HG02610 (cell line): Measurements from ENCODE around the gene GSTM2.

Experiments
- ATAC-seq: cut with Tn5 transposase; IDR thresholded peaks from one replicate; pipeline ENCODE4 v1.9.1; 2021; ENCODE audit warnings: mild to moderate bottlenecking, moderate library complexity; ENCODE audit not compliant: unreplicated experiment

Gene GSTM2

DNA sequence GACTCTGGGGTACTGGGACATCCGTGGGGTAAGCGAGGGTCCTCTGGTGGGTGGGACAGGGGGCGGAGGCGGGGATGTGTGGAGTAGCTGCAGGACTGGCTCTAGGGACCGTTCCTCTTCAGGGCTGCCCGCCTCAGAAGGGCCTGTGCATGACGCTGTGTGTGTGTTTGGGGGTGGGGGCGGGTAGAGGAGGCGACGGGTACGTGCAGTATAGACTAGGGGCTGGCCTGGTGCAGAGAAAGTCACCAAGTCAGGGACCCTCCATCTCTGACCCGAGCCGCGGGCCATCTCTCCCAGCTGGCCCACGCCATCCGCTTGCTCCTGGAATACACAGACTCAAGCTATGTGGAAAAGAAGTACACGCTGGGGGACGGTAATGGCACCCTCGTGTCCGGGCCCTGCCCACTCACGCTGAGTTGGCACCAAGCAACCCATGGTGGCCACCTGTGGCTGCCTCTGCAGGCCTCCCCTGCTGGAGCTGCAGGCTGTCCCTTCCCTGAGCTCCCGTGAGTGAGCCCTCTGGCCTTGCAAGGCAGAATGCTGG lies 44.5 kb downstream of the GSTM2 start:
- ATAC-seq, result no peak

DNA sequence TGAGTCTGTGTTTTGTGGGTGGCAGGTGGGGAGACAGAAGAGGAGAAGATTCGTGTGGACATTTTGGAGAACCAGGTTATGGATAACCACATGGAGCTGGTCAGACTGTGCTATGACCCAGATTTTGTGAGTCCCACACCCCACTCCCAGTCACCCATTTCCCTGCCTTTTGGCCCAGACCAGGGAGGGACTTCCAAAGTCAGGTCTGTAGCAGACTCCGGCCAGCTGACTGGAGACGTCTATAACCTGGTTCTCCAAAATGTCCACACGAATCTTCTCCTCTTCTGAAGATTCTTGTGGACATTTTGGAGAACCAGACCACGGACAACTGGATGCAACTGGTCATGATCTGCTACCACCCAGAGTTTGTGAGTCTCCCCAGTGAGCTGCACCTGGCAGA lies 45.8 kb downstream of the GSTM2 start:
- ATAC-seq, result no peak

DNA sequence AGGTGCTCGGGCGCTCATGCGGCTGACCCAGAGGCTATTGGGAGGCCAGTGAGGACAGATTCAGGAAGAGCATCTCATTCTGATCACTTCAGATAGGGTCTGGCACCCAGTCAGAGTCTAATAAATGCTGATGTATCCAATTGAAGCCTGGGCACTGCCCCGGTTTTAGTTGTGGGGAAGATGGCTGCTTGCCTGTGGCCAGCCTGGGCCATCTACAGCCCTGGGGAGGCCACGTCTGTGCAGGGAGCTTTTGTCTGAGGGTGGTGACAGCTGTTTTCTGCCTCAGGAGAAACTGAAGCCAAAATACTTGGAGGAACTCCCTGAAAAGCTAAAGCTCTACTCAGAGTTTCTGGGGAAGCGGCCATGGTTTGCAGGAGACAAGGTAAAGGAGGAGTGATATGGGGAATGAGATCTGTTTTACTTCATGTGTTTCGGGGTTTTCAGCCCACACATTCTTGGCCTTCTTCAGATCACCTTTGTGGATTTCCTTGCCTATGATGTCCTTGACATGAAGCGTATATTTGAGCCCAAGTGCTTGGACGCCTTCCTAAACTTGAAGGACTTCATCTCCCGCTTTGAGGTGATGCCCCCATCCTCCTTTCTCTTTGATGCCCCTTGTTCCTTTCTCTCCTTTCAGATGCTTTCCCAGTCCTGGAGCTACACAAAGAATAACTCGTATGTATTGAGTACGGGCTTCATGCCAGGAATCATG lies 47.0 kb downstream of the GSTM2 start:
- no peak for ATAC-seq

DNA sequence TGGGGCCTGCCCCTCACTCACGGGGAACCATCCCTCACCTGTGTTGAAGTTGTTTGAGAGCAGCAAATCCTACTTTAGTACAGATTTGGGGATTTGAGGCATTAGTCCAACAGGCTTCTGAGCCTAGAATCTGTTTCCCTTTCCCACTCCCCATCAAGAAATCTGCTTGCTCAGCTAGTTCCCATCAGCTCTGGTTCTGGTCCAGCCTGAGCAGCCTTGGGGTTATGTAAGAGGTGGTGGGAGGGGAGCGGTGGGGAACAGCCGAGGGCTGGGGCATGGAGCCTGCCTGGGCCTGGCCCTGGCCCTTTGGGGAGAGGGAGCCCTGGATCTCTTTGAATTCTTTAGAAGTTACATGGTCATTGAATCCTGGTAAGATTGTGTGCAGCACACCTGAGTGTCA lies 48.3 kb downstream of the GSTM2 start:
- no peak for ATAC-seq

DNA sequence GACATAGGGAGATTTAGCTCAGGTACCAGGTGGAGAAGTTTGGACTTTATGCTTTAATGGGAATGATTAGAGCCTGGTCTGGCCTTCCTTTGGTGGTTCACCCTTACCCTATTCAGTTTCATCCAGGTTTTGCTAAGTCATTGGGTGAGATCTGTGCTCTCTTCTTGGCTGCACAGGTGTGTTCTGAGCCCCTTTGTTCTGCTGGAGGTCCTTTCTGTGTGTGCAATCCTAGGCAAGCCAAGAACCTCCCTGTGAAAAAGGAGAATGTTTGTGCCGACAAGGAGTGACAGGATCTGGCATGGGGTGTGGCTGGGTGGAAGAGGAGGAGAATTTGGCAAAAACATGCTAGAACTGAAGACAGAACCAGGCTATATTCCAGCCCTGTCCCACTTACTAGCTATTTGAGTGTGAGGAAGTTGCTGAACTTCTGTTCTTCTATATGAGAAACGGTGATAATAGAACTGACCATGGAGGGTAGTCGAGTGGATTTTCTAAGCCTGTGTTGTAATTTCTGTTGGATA lies 48.8 kb downstream of the GSTM2 start:
- ATAC-seq, result no peak

DNA sequence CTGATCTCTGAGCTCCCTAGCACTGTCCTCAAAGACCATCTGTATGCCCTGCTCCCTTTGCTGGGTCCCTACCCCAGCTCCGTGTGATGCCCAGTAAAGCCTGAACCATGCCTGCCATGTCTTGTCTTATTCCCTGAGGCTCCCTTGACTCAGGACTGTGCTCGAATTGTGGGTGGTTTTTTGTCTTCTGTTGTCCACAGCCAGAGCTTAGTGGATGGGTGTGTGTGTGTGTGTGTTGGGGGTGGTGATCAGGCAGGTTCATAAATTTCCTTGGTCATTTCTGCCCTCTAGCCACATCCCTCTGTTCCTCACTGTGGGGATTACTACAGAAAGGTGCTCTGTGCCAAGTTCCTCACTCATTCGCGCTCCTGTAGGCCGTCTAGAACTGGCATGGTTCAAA lies 49.9 kb downstream of the GSTM2 start:
- no peak for ATAC-seq

DNA sequence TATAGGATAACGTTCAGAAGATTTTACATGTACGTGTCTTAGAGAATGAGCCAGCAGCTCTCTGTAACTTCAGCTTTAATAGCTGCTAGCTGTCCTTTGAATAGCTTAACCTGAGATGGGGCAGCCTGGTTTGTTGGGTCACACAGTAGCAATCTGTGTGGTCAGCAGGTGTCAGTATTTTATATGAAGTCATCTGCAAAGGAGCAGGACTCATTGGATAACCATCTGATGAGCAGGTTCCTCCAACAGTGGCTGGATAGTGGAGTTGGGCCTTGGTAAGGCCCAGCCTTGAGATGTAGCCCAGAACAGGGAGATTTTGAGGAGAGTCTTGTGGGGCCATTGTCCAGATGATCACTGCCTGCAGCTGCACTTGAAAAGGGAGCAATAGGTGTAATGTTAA lies 50.6 kb downstream of the GSTM2 start:
- no peak for ATAC-seq

DNA sequence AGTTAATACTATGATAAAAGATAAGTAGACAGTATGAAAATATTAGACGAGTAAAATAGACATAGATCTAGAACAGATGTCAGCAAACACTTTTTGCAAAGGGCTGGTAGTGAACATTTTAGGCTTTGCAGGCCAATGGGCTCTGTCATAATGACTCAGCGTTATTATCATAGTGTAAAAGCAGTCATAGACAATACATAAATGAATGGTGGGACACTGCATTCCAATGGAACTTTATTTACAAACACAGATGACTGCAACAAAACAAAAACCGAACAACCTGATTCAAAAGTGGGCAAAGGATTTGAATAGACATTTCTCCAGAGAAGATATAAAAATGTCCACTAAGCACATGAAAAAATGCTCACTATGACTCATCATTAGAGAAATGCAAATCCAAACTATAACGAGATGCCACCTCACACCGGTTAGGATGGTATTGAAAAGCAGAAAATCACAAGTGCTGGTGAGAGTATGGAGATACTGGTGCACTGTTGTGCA lies 51.5 kb downstream of the GSTM2 start:
- ATAC-seq, result peak; percentile 46

DNA sequence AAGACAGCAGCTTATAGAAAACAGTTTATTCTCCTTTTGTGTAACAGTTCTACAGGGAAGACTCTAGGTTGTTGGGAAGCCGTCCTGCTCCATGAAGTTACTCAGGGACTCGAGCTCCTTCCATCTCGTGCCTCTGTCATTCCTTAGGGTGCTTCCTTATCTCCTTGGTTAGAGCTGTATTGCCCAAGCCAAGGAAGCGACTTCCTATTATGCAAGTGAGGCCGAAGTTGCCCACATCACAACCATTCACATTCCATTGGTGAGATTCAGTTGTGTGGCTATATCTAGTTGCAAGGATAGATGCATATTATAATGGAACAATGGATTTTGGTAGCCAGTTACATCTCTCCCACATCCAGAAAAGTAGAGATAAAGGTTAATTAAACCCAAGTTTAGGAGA lies 53.2 kb downstream of the GSTM2 start:
- no peak for ATAC-seq

DNA sequence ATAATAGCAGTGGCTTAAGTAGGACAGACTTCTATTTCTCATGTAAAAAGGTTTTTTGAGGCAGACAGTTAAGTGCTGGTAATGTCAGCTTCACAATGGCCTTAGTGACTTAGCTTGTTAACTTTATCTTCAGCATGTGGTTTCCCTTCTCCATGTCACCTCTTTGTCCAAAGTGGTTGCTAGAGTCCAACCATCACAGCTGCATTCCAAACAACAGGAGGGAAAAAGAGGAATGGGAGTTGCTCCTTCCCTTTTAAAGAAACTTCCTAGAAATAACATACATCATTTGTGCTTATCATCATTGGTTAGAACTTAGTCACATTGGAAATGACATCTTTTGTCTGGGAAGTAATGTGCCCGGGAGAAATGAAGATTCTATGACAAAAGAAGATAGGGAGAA lies 54.1 kb downstream of the GSTM2 start:
- no peak for ATAC-seq

DNA sequence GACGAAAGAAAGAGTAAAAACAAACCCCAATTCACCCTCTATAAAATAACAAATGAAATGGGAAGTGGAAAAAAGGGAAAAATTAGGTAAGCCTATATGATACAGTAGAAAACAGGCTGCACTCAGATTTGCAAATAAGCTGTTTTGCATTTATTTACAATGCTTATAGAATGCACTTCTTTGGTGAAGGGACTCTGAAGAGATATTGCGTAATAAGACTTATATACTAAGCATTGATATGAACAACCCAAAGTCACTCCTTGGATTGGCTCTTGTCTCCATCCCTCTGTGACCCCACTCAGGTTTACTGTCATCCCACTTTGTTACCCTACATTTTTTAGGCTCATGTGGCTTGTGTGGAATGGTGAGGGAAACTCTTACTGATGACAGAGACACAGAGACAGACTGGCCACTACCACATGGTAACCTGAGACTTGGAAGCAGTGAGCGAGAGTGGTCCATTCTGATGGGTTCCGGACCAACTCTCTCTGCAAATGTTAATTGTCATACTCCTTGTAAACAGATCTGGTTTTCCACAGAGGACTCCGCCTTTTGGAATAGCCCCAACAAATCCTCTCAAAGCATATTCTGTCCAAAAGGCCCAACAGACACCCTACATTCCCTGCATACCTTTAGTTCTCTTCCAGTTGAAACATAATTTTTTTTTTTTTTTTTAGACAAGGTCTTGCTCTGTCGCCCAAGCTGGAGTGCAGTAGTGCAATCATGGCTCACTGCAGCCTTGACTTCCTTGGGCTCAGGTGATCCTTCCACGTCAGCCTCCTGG lies 55.2 kb downstream of the GSTM2 start:
- ATAC-seq, result no peak
